H9 (cell line): ENCODE results near the gene SRPK2. TPM values are rescaled to one million over a fixed set of nuclear protein-coding genes. Genes with fewer than 3 reads are reported as not detected.
A peak's percentile ranks its signal among the peaks of the same experiment; 100 is the strongest.

Experiments
- DNase-seq: peaks from one replicate; pipeline ENCODE4 v3.0.0-alpha.2; 2017
- H2AFZ ChIP-seq: one replicate; pipeline ENCODE4 v1.6.1; 2013; ENCODE audit warnings: mild to moderate bottlenecking, low read length, control low read depth, moderate library complexity
- H2AK5ac ChIP-seq: 2 replicates; pipeline ENCODE4 v1.6.1; 2013; ENCODE audit warnings: low read length, control low read depth, mixed read lengths; ENCODE audit not compliant: insufficient read length
- H2BK120ac ChIP-seq: one replicate; pipeline ENCODE4 v1.6.1; 2013; ENCODE audit warnings: low read depth, mild to moderate bottlenecking, low read length, control low read depth, inconsistent platforms; ENCODE audit not compliant: poor library complexity, severe bottlenecking
- H2BK12ac ChIP-seq: 2 replicates; pipeline ENCODE4 v1.6.1; 2013; ENCODE audit warnings: low read length, control low read depth, mixed read lengths, low read depth; ENCODE audit not compliant: insufficient read length
- H2BK15ac ChIP-seq: 2 replicates; pipeline ENCODE4 v1.6.1; 2013; ENCODE audit warnings: low read depth, low read length, control low read depth
- H2BK20ac ChIP-seq: one replicate; pipeline ENCODE4 v1.6.1; 2013; ENCODE audit warnings: low read depth, mild to moderate bottlenecking, low read length, control low read depth, inconsistent platforms; ENCODE audit not compliant: poor library complexity, severe bottlenecking
- H2BK5ac ChIP-seq: 2 replicates; pipeline ENCODE4 v1.6.1; 2013; ENCODE audit warnings: low read length, control low read depth, mixed read lengths; ENCODE audit not compliant: insufficient read length
- H3K14ac ChIP-seq: 2 replicates; pipeline ENCODE4 v1.6.1; 2013; ENCODE audit warnings: low read length, control low read depth; ENCODE audit not compliant: insufficient read depth
- H3K18ac ChIP-seq: 2 replicates; pipeline ENCODE4 v1.6.1; 2013; ENCODE audit warnings: low read depth, mild to moderate bottlenecking, mixed read lengths, low read length, control low read depth; ENCODE audit not compliant: insufficient read length
- H3K23ac ChIP-seq: 2 replicates; pipeline ENCODE4 v1.6.1; 2013; ENCODE audit warnings: low read length, control low read depth, mixed read lengths, low read depth; ENCODE audit not compliant: insufficient read length
- H3K23me2 ChIP-seq: 2 replicates; pipeline ENCODE4 v1.6.1; 2013; ENCODE audit warnings: low read depth, mild to moderate bottlenecking, mixed read lengths, low read length, control low read depth; ENCODE audit not compliant: insufficient read length, poor library complexity, severe bottlenecking
- H3K27ac ChIP-seq: 2 replicates; pipeline ENCODE4 v1.5.1; 2013; ENCODE audit warnings: low read length, control low read depth, mixed read lengths, low read depth; ENCODE audit not compliant: insufficient read length
- H3K27me3 ChIP-seq: 2 replicates; pipeline ENCODE4 v1.6.1; 2013; ENCODE audit warnings: low read length, control low read depth, inconsistent platforms; ENCODE audit not compliant: insufficient read depth
- H3K4ac ChIP-seq: 2 replicates; pipeline ENCODE4 v1.6.1; 2013; ENCODE audit warnings: low read depth, mild to moderate bottlenecking, control low read depth, inconsistent platforms, low read length, moderate library complexity
- H3K4me1 ChIP-seq: 2 replicates; pipeline ENCODE4 v1.6.1; 2013; ENCODE audit warnings: low read length, control low read depth, inconsistent platforms; ENCODE audit not compliant: insufficient read depth
- H3K4me2 ChIP-seq: 2 replicates; pipeline ENCODE4 v1.6.1; 2013; ENCODE audit warnings: low read length, control low read depth, mixed read lengths; ENCODE audit not compliant: insufficient read length, insufficient read depth
- H3K56ac ChIP-seq: 2 replicates; pipeline ENCODE4 v1.6.1; 2013; ENCODE audit warnings: low read depth, mild to moderate bottlenecking, mixed read lengths, low read length, control low read depth; ENCODE audit not compliant: insufficient read length
- H3K79me1 ChIP-seq: 2 replicates; pipeline ENCODE4 v1.6.1; 2013; ENCODE audit warnings: low read depth, mild to moderate bottlenecking, moderate library complexity, low read length, control low read depth, inconsistent platforms; ENCODE audit not compliant: insufficient read depth, poor library complexity, severe bottlenecking
- H3K79me2 ChIP-seq: 2 replicates; pipeline ENCODE4 v1.6.1; 2013; ENCODE audit warnings: low read length, control low read depth, inconsistent platforms; ENCODE audit not compliant: insufficient read depth
- H3K9ac ChIP-seq: 2 replicates; pipeline ENCODE4 v1.6.1; 2013; ENCODE audit warnings: low read length, control low read depth, mixed read lengths; ENCODE audit not compliant: insufficient read length; ENCODE audit errors: extremely low read depth
- H3K9me3 ChIP-seq: one replicate; pipeline ENCODE4 v1.6.1; 2013; ENCODE audit warnings: low read depth, low read length, inconsistent platforms; ENCODE audit not compliant: control insufficient read depth
- H3T11ph ChIP-seq: one replicate; pipeline ENCODE4 v1.6.1; 2013; ENCODE audit warnings: mild to moderate bottlenecking, low read length, control low read depth, inconsistent platforms
- H4K20me1 ChIP-seq: one replicate; pipeline ENCODE4 v1.6.1; 2013; ENCODE audit not compliant: control insufficient read depth, insufficient read length, insufficient read depth
- H4K5ac ChIP-seq: 2 replicates; pipeline ENCODE4 v1.6.1; 2013; ENCODE audit warnings: low read depth, mild to moderate bottlenecking, mixed read lengths, low read length, control low read depth; ENCODE audit not compliant: insufficient read length
- H4K8ac ChIP-seq: replicated peaks from 2 replicates; pipeline ENCODE4 v1.6.1; 2013; ENCODE audit warnings: low read length, control low read depth, mixed read lengths, low read depth; ENCODE audit not compliant: insufficient read length
- H4K91ac ChIP-seq: 2 replicates; pipeline ENCODE4 v1.6.1; 2013; ENCODE audit warnings: low read depth, mild to moderate bottlenecking, moderate library complexity, mixed read lengths, low read length, control low read depth; ENCODE audit not compliant: insufficient read length
- H3K27ac Mint-ChIP-seq, 3 experiments: 2 replicates in 2 of 3; 3 replicates in 1 of 3; pipeline ENCODE4 v1.8.0; 2020 to 2021; ENCODE audit warnings: mixed read lengths in 3 of 3, mild to moderate bottlenecking in 1 of 3, moderate library complexity in 1 of 3
- H3K27me3 Mint-ChIP-seq: 2 replicates; pipeline ENCODE4 v1.8.0; 2021; ENCODE audit warnings: low read depth, mild to moderate bottlenecking, moderate library complexity, mixed read lengths
- H3K36me3 Mint-ChIP-seq, 3 experiments: 2 replicates in 2 of 3; 3 replicates in 1 of 3; pipeline ENCODE4 v1.8.0; 2020 to 2021; ENCODE audit warnings: low read depth in 3 of 3, mixed read lengths in 3 of 3; ENCODE audit not compliant: insufficient read depth in 1 of 3
- H3K4me1 Mint-ChIP-seq, 2 experiments: 2 replicates each; pipeline ENCODE4 v1.8.0; 2020; ENCODE audit warnings: mixed read lengths in 2 of 2
- H3K4me3 Mint-ChIP-seq, 2 experiments: 2 replicates in 1 of 2; 3 replicates in 1 of 2; pipeline ENCODE4 v1.8.0; 2020 to 2021; ENCODE audit warnings: mild to moderate bottlenecking in 2 of 2, mixed read lengths in 2 of 2, moderate library complexity in 1 of 2
- H3K9me3 Mint-ChIP-seq, 2 experiments: 2 replicates in 1 of 2; 3 replicates in 1 of 2; pipeline ENCODE4 v1.8.0; 2020; ENCODE audit warnings: mild to moderate bottlenecking in 2 of 2, mixed read lengths in 2 of 2, moderate library complexity in 1 of 2
- CTCF ChIP-seq: fragments of 200-600 bp; sonication (generic); conservative IDR thresholded peaks from 3 replicates; pipeline ENCODE4 v1.8.0; 2021; ENCODE audit warnings: antibody characterized with exemption, mild to moderate bottlenecking
- WGBS: extraction: QIAGEN DNeasy Blood & Tissue Kit; methylation state at CpG from one replicate; pipeline ENCODE4 v1.1.7; 2013; ENCODE audit warnings: missing lambda C conversion rate, low lambda C conversion rate, mixed read lengths; ENCODE audit not compliant: insufficient read length; ENCODE audit errors: extremely low coverage; 5-methylcytosine and 5-hydroxymethylcytosine counted together
- total RNA-seq: library from RNA; stranded (reverse); gene quantifications from 2 replicates; pipeline ENCODE4 v1.2.1, GENCODE V29; 2021

SRPK2 gene
- total RNA-seq, 1 experiment from 2014 or later: 41.1 TPM

- Histone ChIP-seq H3K4ac (no peak overlapping the region), H3K79me2 (no peaks in the 10 kb centered on the region)
- H3K27ac Mint-ChIP-seq: peak overlapping the region; percentile 10 to 74 (median 52); a peak in 4 of 7 replicates
Observed at GRCh38 chr7:105133358-105133757, 255.4 kb downstream of the SRPK2 start.

More at GRCh38 chr7:105133358-105133757, 255.4 kb downstream of the SRPK2 start:
- Histone ChIP-seq H3K9ac (no peak overlapping the region), H3K9me3 (no peaks in the 10 kb centered on the region), H3K23me2 (no peaks in the 10 kb centered on the region), H3K27ac (no peak overlapping the region), H2BK20ac (no peak overlapping the region), H2BK5ac (no peak overlapping the region), H3T11ph (no peak overlapping the region), H2BK15ac (no peak overlapping the region), H2BK120ac (no peak overlapping the region), H4K20me1 (no peaks in the 10 kb centered on the region), H2AFZ (no peak overlapping the region), H3K27me3 (no peaks in the 10 kb centered on the region), H2AK5ac (no peak overlapping the region), H4K8ac (no peak overlapping the region), H3K23ac (no peak overlapping the region), H3K14ac (no peak overlapping the region), H2BK12ac (no peak overlapping the region), H3K56ac (no peak overlapping the region), H4K91ac (no peak overlapping the region), H4K5ac (no peak overlapping the region), H3K4me1 (no peaks in the 10 kb centered on the region), H3K79me1 (no peaks in the 10 kb centered on the region), H3K18ac (no peak overlapping the region), H3K4me2 (no peak overlapping the region)
- Mint-ChIP-seq H3K27me3 (no peaks in the 10 kb centered on the region), H3K4me1 (peaks cover 10% of the 10 kb centered on the region in 2 experiments; a peak in 3 of 4 replicates), H3K9me3 (no peaks in the 10 kb centered on the region), H3K4me3 (no peak overlapping the region), H3K36me3 (peaks cover 5 to 29% (median 7%) of the 10 kb centered on the region in 3 experiments; a peak in 5 of 7 replicates)
- DNase-seq: no peak
- WGBS: no CpG with 5 or more reads among the region's 7 CpGs
- no peak for TF ChIP-seq CTCF
